Ishikawa (cell line): Measurements from ENCODE around the gene HGS.

ENCODE experiments used
- CEBPB ChIP-seq: IDR thresholded peaks from 2 replicates; pipeline ENCODE4 v1.6.1; 2012
- CREB1 ChIP-seq: IDR thresholded peaks from 2 replicates; pipeline ENCODE4 v1.6.1; 2012; ENCODE audit warnings: low read depth
- EGR1 ChIP-seq: IDR thresholded peaks from 2 replicates; pipeline ENCODE4 v1.6.1; 2012
- EP300 ChIP-seq: IDR thresholded peaks from 2 replicates; pipeline ENCODE4 v1.6.1; 2012; ENCODE audit warnings: borderline replicate concordance
- FOXM1 ChIP-seq: IDR thresholded peaks from 2 replicates; pipeline ENCODE4 v1.6.1; 2012; ENCODE audit warnings: low read depth, borderline replicate concordance
- NFIC ChIP-seq: IDR thresholded peaks from 2 replicates; pipeline ENCODE4 v1.6.1; 2012
- RAD21 ChIP-seq: IDR thresholded peaks from 2 replicates; pipeline ENCODE4 v1.6.1; 2012; ENCODE audit warnings: low read depth
- TAF1 ChIP-seq: IDR thresholded peaks from 2 replicates; pipeline ENCODE4 v1.6.1; 2012; ENCODE audit warnings: low read depth, mild to moderate bottlenecking
- TCF12 ChIP-seq: IDR thresholded peaks from 2 replicates; pipeline ENCODE4 v1.6.1; 2012; ENCODE audit warnings: low read depth
- TEAD4 ChIP-seq: IDR thresholded peaks from 2 replicates; pipeline ENCODE4 v1.6.1; 2012
- YY1 ChIP-seq: IDR thresholded peaks from 2 replicates; pipeline ENCODE4 v1.6.1; 2012; ENCODE audit warnings: low read depth
- ZBTB7A ChIP-seq: IDR thresholded peaks from 2 replicates; pipeline ENCODE4 v1.6.1; 2012; ENCODE audit warnings: low read depth
- TF ChIP-seq, protein P1 (sequence below): IDR thresholded peaks from 2 replicates; pipeline ENCODE4 v1.6.1; 2012
- TF ChIP-seq, protein P2 (sequence below): IDR thresholded peaks from 2 replicates; pipeline ENCODE4 v1.6.1; 2012
- TF ChIP-seq, protein P3 (sequence below): IDR thresholded peaks from 2 replicates; pipeline ENCODE4 v1.6.1; 2012; ENCODE audit warnings: low read depth, mild to moderate bottlenecking

The HGS gene

DNA sequence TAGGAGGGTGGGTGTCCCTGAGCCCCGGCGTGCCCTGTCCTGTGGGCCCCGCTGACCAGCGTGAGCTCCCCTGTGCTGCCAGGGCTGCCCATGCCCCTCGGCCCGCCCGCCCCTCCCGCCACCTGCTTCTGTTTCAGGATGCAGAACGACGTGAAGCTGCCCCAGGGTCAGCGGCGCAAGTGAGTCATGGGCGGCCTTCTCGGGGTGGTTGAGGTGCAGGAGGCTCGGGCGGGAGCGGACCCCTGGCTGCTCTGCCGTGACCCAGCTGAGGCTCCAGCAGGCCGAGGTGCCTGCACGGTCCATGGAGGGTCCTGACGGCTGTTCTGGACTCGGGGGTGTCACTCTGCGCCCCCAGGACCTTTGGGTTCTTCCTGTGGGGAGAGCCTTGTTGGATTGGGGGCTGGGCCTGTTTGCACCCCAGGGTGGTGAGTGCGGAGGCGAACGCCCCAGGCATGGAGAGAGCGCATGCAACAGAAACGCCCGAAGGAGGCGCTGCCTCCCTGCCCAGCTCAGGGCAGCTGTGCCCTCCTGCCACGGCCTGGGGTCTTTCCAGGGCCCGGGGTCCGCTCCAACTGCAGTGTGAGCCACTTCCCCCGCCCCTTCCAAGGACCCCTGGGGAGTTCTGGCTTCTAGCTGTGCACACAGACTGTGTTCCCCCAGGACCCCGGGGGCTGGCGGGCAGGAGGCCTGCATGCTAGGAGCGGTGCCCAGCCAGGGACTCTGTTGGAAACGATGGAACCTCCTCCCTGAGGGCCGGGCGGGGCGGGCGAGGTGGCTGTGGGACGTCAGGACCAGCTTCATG lies 32.3 kb downstream of the HGS start:
- TF ChIP-seq EP300 (no peak), YY1 (no peak), CREB1 (no peak), CEBPB (no peak), EGR1 (no peak), NFIC (no peak), TCF12 (no peak), TAF1 (no peak), FOXM1 (no peak), ZBTB7A (no peak), TEAD4 (no peak), RAD21 (no peak)
- TF ChIP-seq, protein P1, sequence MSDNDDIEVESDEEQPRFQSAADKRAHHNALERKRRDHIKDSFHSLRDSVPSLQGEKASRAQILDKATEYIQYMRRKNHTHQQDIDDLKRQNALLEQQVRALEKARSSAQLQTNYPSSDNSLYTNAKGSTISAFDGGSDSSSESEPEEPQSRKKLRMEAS: no peak
- TF ChIP-seq, protein P2, sequence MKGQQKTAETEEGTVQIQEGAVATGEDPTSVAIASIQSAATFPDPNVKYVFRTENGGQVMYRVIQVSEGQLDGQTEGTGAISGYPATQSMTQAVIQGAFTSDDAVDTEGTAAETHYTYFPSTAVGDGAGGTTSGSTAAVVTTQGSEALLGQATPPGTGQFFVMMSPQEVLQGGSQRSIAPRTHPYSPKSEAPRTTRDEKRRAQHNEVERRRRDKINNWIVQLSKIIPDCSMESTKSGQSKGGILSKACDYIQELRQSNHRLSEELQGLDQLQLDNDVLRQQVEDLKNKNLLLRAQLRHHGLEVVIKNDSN: no peak
- TF ChIP-seq, protein P3, sequence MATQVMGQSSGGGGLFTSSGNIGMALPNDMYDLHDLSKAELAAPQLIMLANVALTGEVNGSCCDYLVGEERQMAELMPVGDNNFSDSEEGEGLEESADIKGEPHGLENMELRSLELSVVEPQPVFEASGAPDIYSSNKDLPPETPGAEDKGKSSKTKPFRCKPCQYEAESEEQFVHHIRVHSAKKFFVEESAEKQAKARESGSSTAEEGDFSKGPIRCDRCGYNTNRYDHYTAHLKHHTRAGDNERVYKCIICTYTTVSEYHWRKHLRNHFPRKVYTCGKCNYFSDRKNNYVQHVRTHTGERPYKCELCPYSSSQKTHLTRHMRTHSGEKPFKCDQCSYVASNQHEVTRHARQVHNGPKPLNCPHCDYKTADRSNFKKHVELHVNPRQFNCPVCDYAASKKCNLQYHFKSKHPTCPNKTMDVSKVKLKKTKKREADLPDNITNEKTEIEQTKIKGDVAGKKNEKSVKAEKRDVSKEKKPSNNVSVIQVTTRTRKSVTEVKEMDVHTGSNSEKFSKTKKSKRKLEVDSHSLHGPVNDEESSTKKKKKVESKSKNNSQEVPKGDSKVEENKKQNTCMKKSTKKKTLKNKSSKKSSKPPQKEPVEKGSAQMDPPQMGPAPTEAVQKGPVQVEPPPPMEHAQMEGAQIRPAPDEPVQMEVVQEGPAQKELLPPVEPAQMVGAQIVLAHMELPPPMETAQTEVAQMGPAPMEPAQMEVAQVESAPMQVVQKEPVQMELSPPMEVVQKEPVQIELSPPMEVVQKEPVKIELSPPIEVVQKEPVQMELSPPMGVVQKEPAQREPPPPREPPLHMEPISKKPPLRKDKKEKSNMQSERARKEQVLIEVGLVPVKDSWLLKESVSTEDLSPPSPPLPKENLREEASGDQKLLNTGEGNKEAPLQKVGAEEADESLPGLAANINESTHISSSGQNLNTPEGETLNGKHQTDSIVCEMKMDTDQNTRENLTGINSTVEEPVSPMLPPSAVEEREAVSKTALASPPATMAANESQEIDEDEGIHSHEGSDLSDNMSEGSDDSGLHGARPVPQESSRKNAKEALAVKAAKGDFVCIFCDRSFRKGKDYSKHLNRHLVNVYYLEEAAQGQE: no peak

GRCh38 chr17:81716674-81716996 lies 32.8 kb downstream of the HGS start:
- TF ChIP-seq EP300 (no peak), NFIC (no peak), FOXM1 (no peak), TAF1 (no peak), ZBTB7A (no peak), TEAD4 (no peak), EGR1 (no peak)
- TF ChIP-seq, protein P3: no peak

DNA sequence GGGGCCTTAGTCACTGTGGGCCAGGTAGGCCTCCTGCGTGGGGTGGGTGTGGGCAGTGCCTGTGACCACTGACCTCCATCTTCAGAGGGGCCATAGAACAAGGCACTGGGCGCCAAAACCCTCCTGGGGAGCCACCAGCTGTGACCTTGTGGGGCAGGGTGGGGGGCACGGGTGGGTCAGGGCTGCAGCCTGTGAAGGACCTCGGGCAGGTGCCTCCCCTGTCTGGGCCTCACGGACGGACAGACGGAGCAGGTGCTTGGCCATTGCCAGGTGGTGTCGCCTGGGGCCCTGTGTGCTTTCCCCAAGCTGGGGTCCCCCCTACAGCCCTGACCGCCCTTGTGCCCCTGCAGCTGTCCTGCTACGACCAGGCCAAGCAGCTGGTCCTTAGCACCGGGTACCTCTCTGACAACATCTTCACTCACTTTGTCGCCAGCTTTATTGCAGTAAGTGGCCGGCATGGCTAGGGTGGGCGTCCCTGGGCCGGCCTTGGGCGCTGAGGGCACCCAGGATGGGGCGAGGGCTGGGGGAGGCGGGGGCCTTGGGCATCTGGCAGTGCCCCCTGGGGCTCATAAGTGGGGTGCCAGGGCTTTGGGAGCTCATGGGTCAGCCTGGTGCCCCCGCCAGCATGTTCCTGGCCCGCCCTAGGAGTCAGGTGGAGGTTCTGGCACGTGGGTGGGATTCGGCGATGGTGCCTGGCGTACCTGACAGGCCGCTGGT lies 33.4 kb downstream of the HGS start:
- TF ChIP-seq TEAD4 (no peak), EP300 (no peak), YY1 (no peak), ZBTB7A (no peak), TCF12 (no peak), TAF1 (no peak), CREB1 (no peak)
- TF ChIP-seq, protein P3: no peak
- TF ChIP-seq, protein P1: no peak

DNA sequence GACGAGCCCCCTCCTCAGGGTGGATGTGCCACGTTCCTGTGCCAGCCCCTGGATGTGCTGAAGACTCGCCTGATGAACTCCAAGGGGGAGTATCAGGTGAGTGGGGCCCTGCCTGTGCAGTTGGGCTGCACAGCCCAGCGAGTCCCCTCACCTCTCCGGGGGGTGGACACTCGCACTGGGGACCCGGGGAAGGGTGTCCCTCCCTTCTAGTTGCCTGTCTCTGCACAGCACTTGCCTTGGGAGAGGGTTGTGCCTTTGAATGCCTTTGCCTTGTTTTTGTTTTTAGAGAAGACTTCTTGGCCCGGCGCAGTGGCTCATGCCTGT lies 33.9 kb downstream of the HGS start:
- TF ChIP-seq ZBTB7A: no peak
- TF ChIP-seq, protein P2: no peak
- no peak for TF ChIP-seq EGR1
- no peak for TF ChIP-seq EP300
- no peak for TF ChIP-seq TEAD4
